SU-DHL-6 (cell line): ENCODE results near the gene MROH7.

Experiments used
- H2AFZ ChIP-seq: fragments of 200-600 bp; sonication (generic); 2 replicates; pipeline ENCODE4 v1.6.1; 2014; ENCODE audit warnings: low read depth, mild to moderate bottlenecking, moderate library complexity, mixed read lengths, antibody characterized with exemption, low read length; ENCODE audit not compliant: severe bottlenecking
- H3F3A ChIP-seq: fragments of 200-600 bp; shearing (Covaris generic); 2 replicates; pipeline ENCODE4 v1.6.0; 2016; ENCODE audit warnings: antibody characterized with exemption, mild to moderate bottlenecking; ENCODE audit not compliant: insufficient read depth
- H3K27ac ChIP-seq: fragments of 200-600 bp; sonication (generic); 2 replicates; pipeline ENCODE4 v1.5.1; 2016; ENCODE audit warnings: low read depth, mild to moderate bottlenecking, low read length, moderate library complexity, mixed read lengths
- H3K27me3 ChIP-seq: fragments of 200-600 bp; sonication (generic), shearing (Covaris generic); 2 replicates; pipeline ENCODE4 v1.6.0; 2014; ENCODE audit warnings: mild to moderate bottlenecking, low read length
- H3K36me3 ChIP-seq: fragments of 200-600 bp; sonication (generic); 2 replicates; pipeline ENCODE4 v1.6.1; 2014; ENCODE audit warnings: mild to moderate bottlenecking, low read length, mixed read lengths
- H3K4me2 ChIP-seq: fragments of 300-600, 200-600 bp; shearing (Covaris generic), sonication (generic); 2 replicates; pipeline ENCODE4 v1.6.0; 2014; ENCODE audit warnings: low read length, low read depth, mild to moderate bottlenecking; ENCODE audit not compliant: poor library complexity, severe bottlenecking
- H3K4me3 ChIP-seq: fragments of 200-600 bp; sonication (generic); 2 replicates; pipeline ENCODE4 v1.5.1; 2014; ENCODE audit warnings: antibody characterized with exemption, low read length, mild to moderate bottlenecking, mixed read lengths; ENCODE audit not compliant: insufficient read depth, poor library complexity, severe bottlenecking
- H3K79me2 ChIP-seq: fragments of 200-600 bp; sonication (generic); 2 replicates; pipeline ENCODE4 v1.6.1; 2014; ENCODE audit warnings: mild to moderate bottlenecking, low read length, moderate library complexity; ENCODE audit not compliant: insufficient read depth
- H3K9ac ChIP-seq: fragments of 200-600 bp; sonication (generic); 2 replicates; pipeline ENCODE4 v1.7.0; 2014; ENCODE audit warnings: mild to moderate bottlenecking, low read length
- H3K9me2 ChIP-seq: fragments of 200-600 bp; sonication (generic); replicated peaks from 2 replicates; pipeline ENCODE4 v1.6.1; 2014; ENCODE audit warnings: low read length; ENCODE audit not compliant: insufficient read depth
- H3K9me3 ChIP-seq: fragments of 200-600 bp; sonication (generic); 2 replicates; pipeline ENCODE4 v1.6.1; 2014; ENCODE audit warnings: low read length, mixed read lengths; ENCODE audit not compliant: insufficient read depth
- H4K20me1 ChIP-seq: fragments of 200-600 bp; sonication (generic); 2 replicates; pipeline ENCODE4 v1.6.1; 2014; ENCODE audit warnings: low read depth, mild to moderate bottlenecking, antibody characterized with exemption, low read length, moderate library complexity, mixed read lengths
- EZH2phosphoT487 ChIP-seq: fragments of 200-600 bp; sonication (generic), shearing (Covaris generic); conservative IDR thresholded peaks from 2 replicates; pipeline ENCODE4 v1.6.1; 2018; ENCODE audit warnings: mild to moderate bottlenecking, antibody characterized with exemption, low read length, moderate library complexity, mixed read lengths
- TF ChIP-seq, protein P1 (sequence below): fragments of 200-600 bp; sonication (generic); IDR thresholded peaks from one replicate; pipeline ENCODE4 v1.5.1; 2017; ENCODE audit warnings: antibody characterized with exemption, mild to moderate bottlenecking, low read length, moderate library complexity; ENCODE audit not compliant: insufficient read depth, poor library complexity, severe bottlenecking

MROH7 gene

DNA sequence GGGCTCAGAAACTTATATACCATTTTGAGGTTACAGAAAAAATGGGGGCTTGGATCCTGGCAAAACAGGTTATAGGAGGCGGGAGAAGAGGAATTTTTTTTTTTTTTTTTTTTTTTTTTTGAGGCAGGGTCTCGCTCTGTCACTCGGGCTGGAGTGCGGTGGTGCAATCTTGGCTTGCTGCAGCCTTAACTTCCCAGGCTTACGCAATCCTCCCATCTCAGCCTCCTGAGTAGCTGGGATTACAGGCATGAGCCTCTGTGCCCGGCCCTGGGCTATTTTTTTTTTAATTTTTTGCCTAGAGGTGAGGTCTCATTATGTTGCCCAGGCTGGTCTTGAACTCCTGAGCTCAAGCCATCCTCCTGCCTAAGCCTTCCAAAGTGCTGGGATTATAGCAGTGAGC lies 24.7 kb downstream of the MROH7 start:
- no peaks in the 10 kb centered on the region for H3K79me2 ChIP-seq
- no peaks in the 10 kb centered on the region for H3K9me3 ChIP-seq
- H2AFZ ChIP-seq: no peak overlapping the region
- no peaks in the 10 kb centered on the region for H3F3A ChIP-seq
- H3K27me3 ChIP-seq: no peaks in the 10 kb centered on the region
- no peak overlapping the region for H3K4me2 ChIP-seq
- H3K27ac ChIP-seq: no peak overlapping the region
- TF ChIP-seq, protein P1, sequence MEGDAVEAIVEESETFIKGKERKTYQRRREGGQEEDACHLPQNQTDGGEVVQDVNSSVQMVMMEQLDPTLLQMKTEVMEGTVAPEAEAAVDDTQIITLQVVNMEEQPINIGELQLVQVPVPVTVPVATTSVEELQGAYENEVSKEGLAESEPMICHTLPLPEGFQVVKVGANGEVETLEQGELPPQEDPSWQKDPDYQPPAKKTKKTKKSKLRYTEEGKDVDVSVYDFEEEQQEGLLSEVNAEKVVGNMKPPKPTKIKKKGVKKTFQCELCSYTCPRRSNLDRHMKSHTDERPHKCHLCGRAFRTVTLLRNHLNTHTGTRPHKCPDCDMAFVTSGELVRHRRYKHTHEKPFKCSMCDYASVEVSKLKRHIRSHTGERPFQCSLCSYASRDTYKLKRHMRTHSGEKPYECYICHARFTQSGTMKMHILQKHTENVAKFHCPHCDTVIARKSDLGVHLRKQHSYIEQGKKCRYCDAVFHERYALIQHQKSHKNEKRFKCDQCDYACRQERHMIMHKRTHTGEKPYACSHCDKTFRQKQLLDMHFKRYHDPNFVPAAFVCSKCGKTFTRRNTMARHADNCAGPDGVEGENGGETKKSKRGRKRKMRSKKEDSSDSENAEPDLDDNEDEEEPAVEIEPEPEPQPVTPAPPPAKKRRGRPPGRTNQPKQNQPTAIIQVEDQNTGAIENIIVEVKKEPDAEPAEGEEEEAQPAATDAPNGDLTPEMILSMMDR: no peak
- TF ChIP-seq EZH2phosphoT487: no peak
- H3K36me3 ChIP-seq: no peaks in the 10 kb centered on the region
- H3K4me3 ChIP-seq: no peak overlapping the region
- no peaks in the 10 kb centered on the region for H3K9me2 ChIP-seq
- no peaks in the 10 kb centered on the region for H4K20me1 ChIP-seq
- H3K9ac ChIP-seq: no peak overlapping the region

DNA sequence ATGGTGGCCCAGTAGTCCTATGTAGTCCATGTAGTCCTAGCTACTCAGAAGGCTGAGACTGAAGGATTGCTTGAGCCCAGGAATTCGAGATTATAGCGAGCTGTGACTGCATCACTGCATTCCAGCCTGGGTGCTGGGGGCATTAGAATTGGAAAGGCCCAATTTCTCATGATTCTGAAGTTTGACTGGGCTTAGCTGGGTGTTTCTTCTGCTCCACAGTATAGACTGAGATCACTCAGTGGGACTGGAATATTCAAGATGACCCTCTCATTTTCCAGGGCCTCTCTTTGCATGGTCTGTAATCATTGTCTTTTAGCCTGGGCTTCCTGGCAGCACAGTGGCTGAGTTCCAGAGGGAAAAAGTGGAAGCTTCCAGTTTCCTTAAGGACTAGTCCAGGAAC lies 26.2 kb downstream of the MROH7 start:
- no peak overlapping the region for H2AFZ ChIP-seq
- H3K36me3 ChIP-seq: no peaks in the 10 kb centered on the region
- no peaks in the 10 kb centered on the region for H4K20me1 ChIP-seq
- no peaks in the 10 kb centered on the region for H3F3A ChIP-seq
- no peaks in the 10 kb centered on the region for H3K9me3 ChIP-seq
- H3K4me2 ChIP-seq: no peak overlapping the region
- H3K79me2 ChIP-seq: no peaks in the 10 kb centered on the region
- no peak overlapping the region for H3K9ac ChIP-seq
- no peak overlapping the region for H3K4me3 ChIP-seq
- no peaks in the 10 kb centered on the region for H3K27me3 ChIP-seq
- no peak overlapping the region for H3K27ac ChIP-seq
- no peaks in the 10 kb centered on the region for H3K9me2 ChIP-seq
- TF ChIP-seq, protein P1: no peak

DNA sequence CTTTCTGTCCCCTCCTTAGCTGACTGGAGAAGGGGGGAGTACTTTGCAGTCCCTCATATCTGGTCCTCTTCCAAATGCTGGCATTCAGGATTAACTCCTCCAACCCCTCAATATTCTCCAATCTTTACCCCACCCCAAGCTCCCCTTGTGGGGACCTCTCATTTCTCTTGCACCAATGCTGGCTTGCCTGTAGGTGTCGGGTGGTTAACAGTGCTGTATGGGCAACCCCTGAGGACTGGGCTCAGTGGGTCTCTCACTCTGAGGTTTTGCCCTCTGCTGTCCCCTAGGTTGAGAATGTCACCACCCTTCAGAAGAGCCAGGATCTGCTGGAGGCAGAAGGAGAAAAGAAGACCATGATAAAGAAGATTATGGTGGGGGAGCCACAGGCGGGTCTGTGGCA lies 27.0 kb downstream of the MROH7 start:
- Histone ChIP-seq H3K27me3 (no peaks in the 10 kb centered on the region), H3K9me2 (no peaks in the 10 kb centered on the region), H3K9ac (no peak overlapping the region), H4K20me1 (no peaks in the 10 kb centered on the region), H3K4me3 (no peak overlapping the region), H2AFZ (no peak overlapping the region), H3K27ac (no peak overlapping the region), H3F3A (no peaks in the 10 kb centered on the region), H3K79me2 (no peaks in the 10 kb centered on the region), H3K36me3 (no peaks in the 10 kb centered on the region), H3K9me3 (no peaks in the 10 kb centered on the region), H3K4me2 (no peak overlapping the region)
- TF ChIP-seq, protein P1: no peak
